ENCODE measurements around the gene CLTCL1. TPM values are rescaled to one million over a fixed set of nuclear protein-coding genes. Genes with fewer than 3 reads are reported as not detected.

Gene CLTCL1
- total RNA-seq, 2 donors from 2014 or later: 12.1 to 26.2 TPM

DNA sequence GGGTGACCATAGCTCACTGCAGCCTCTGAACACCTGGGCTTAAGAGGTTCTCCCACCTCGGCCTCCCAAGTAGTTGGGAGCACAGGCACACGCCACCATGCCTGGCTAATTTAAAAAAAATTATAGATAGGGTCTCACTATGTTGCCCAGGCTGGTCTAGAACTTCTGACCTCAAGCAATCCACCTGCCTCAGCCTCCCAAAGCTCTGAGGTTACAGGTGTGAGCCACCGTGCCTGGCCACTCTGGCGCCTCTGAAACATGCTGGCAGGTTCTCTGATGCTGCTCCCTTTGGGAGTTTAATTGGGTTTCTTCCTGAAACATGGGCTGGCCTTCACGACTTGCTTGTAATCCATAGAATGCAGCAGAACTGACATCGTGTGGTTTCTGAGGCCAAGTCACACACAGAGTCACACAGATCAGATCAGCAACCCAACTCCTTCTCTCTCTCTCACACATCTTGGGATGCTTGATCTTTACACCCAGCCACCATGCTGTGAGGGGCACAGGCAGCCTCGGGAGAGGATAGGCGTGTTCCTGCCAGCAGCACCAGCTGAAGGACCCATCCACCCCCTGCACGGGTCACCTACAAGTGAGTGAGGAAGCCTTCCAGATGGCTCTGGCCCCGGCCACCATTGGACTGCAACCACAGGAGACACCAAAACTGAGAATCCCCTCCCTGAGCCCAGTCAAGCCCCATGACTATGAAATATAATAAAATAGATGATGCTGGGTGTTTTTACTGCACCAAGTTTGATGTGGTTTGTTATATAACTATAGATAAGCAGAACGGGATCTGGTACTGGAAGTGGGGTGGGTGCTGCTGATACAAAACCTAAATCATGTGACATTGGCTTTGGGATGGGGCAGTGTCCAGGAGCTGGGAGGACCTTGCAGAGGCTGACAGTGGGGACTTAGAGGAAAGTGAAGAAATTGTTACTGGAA, 138.3 kb downstream of the CLTCL1 start:
- peaks cover 3% of the 10 kb centered on the region for H3K4me1 ChIP-seq (replicated peaks)
- DNase-seq (ENCODE audit: low spot score): no peak
- H3K27ac ChIP-seq: no peak overlapping the region
- no peak for TF ChIP-seq POLR2AphosphoS5 (IDR thresholded peaks at IDR 0.05)
- TF ChIP-seq POLR2A (IDR thresholded peaks at IDR 0.05): no peak
- TF ChIP-seq, protein P1, sequence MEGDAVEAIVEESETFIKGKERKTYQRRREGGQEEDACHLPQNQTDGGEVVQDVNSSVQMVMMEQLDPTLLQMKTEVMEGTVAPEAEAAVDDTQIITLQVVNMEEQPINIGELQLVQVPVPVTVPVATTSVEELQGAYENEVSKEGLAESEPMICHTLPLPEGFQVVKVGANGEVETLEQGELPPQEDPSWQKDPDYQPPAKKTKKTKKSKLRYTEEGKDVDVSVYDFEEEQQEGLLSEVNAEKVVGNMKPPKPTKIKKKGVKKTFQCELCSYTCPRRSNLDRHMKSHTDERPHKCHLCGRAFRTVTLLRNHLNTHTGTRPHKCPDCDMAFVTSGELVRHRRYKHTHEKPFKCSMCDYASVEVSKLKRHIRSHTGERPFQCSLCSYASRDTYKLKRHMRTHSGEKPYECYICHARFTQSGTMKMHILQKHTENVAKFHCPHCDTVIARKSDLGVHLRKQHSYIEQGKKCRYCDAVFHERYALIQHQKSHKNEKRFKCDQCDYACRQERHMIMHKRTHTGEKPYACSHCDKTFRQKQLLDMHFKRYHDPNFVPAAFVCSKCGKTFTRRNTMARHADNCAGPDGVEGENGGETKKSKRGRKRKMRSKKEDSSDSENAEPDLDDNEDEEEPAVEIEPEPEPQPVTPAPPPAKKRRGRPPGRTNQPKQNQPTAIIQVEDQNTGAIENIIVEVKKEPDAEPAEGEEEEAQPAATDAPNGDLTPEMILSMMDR (IDR thresholded peaks at IDR 0.05): no peak
- no peak overlapping the region for H3K4me3 ChIP-seq
- no peaks in the 10 kb centered on the region for H3K36me3 ChIP-seq
- H3K9me3 ChIP-seq: no peaks in the 10 kb centered on the region
- WGBS: 57% methylated on average over 11 of the region's 11 CpGs
- intact Hi-C loops (cut with DNase I): no loop called here
- H3K27me3 ChIP-seq (replicated peaks; ENCODE audit: insufficient read depth): peaks cover 11% of the 10 kb centered on the region

DNA sequence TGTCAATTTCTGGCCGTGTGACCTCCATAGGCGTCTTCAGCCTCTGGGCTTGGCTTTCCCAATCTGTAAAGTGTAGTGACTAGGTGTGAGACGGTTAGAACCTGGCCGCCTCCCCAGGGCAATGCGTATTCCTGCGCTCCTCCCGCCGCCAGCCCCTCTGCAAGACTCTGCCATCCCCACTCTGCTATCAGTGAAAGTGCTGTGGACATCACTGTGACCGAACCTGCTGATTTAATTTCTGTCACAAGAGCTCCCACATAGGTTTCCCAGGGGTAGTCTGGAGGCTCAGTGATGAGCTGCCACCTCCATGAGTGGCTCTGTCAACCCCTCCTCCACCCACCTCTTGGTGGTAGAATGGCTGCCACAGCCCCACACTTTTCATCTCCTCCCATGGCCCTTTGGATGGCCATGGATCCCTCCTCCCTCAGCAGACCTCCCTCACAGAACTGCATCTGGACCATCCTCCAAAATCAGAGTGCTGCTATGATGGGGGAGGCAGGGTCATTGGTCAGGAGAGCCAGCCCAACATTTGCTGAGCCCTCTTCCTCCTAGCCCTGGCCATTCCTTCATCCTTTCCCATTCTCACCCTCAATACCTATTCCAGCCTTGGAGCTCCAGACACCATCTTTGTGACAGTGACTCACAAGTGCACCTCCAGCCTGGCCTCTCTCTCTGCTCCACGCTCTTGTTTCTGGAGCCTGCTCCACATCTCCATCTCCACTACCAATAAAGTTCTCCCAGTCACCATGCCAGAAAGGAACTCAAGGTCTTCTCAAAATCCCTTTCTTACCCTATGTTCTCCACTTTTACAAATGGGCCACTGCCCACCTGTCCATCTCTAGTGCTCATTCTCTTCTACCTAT, 140.0 kb downstream of the CLTCL1 start:
- Histone ChIP-seq H3K27me3 (replicated peaks; ENCODE audit: insufficient read depth) (peaks cover 11% of the 10 kb centered on the region), H3K36me3 (no peaks in the 10 kb centered on the region), H3K9me3 (no peaks in the 10 kb centered on the region), H3K27ac (no peak overlapping the region), H3K4me3 (no peak overlapping the region), H3K4me1 (replicated peaks) (peaks cover 3% of the 10 kb centered on the region)
- WGBS: 66% methylated on average over 10 of the region's 10 CpGs
- no peak for TF ChIP-seq POLR2A (IDR thresholded peaks at IDR 0.05)
- TF ChIP-seq, protein P1 (IDR thresholded peaks at IDR 0.05): no peak
- no peak for TF ChIP-seq POLR2AphosphoS5 (IDR thresholded peaks at IDR 0.05)
- intact Hi-C loops (cut with DNase I): no loop called here
- no peak for DNase-seq (ENCODE audit: low spot score)

DNA sequence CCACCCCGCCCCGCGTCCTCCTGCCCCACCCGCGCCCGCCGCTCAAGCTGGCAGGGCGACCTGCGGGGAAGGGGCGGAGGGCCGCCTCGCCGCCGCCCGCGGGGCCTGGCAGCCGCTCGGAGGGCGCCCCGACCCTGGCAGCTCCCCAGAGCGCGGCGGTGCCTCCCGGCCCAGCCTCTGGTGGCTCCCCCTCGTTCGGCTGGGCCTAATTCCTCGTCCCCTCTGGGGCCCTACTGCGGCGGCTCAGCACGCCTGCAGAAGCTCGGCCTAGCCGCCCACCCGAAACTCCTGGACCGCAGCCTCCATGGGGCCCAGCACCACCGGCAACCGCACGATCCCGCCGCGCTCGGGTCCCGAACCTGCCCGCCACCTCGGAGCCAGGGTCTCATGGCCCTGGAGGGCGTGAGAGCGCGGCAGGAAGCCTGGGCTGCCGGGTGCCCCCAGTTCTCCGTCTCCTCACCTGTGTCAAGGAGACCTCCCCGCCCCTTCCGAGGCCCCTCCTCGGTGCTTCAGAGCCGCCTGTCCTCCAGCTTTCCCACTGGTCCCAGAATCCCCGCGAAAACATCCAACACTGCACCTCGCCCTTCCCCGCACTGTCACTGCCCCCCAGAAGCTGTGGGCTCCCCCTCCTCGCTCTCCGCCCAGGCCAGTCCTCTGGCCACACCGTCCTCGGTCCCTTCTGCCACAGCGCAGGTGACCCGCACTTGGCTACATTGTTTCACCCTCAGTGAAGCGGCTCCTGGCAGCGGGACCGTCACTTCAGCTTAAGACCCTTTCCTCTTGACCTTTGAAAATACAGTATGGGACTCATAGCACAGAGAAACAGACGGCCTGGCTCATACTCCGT, 140.8 kb downstream of the CLTCL1 start:
- intact Hi-C loops (cut with DNase I): no loop called here
- no peak overlapping the region for H3K4me3 ChIP-seq
- WGBS: 12% methylated on average over 39 of the region's 68 CpGs
- no peak for DNase-seq (ENCODE audit: low spot score)
- no peaks in the 10 kb centered on the region for H3K36me3 ChIP-seq
- TF ChIP-seq POLR2A (IDR thresholded peaks at IDR 0.05): no peak
- TF ChIP-seq, protein P1 (IDR thresholded peaks at IDR 0.05): no peak
- H3K4me1 ChIP-seq (replicated peaks): peaks cover 3% of the 10 kb centered on the region
- no peaks in the 10 kb centered on the region for H3K9me3 ChIP-seq
- peaks cover 11% of the 10 kb centered on the region for H3K27me3 ChIP-seq (replicated peaks; ENCODE audit: insufficient read depth)
- no peak overlapping the region for H3K27ac ChIP-seq

DNA sequence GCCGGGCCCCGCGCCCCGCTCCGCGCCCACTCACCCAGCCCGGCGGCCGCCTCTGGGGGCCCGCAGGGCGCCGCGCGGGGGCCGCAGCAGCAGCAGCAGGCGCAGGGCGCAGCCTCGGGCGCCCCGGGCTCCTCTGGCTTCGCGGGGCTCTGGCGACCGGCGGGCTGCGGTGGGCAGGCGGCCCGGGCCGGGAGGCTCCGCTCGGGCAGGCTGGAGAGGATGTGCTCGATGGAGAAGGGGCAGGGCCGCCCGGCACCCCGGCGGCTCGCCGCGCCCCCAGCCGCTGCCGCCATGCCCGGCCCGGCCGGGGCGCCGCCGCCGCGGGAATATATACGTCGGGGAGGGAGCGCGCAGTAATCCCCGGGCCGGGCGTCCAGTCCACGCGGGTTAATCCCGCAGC, 141.5 kb downstream of the CLTCL1 start, which contains the start of gene GSC2:
GSC2 (minus strand) TSS at position 302 of the 400 bp plus-strand sequence; CDS start at position 293, 9 bp downstream.
- peaks cover 11% of the 10 kb centered on the region for H3K27me3 ChIP-seq (replicated peaks; ENCODE audit: insufficient read depth)
- under 1% methylated on average over 21 of the region's 59 CpGs for WGBS
- intact Hi-C loops (cut with DNase I): loop anchor here (5.0 to 10.0 kb wide), 2 partner anchors 325 to 482 kb away; partner anchors contain the start of genes CDC45 and UFD1

More for the DNA sequence above, 141.5 kb downstream of the CLTCL1 start, which contains the start of gene GSC2:
- H3K36me3 ChIP-seq: no peaks in the 10 kb centered on the region
- no peak for DNase-seq (ENCODE audit: low spot score)
- H3K9me3 ChIP-seq: no peaks in the 10 kb centered on the region
- peaks cover 3% of the 10 kb centered on the region for H3K4me1 ChIP-seq (replicated peaks)
- no peak within 1 kb of the TSS for H3K27ac ChIP-seq
- H3K4me3 ChIP-seq: peak within 1 kb of the TSS in 1 of 2 donors; percentile 15
- TF ChIP-seq, protein P1 (IDR thresholded peaks at IDR 0.05): no peak
- TF ChIP-seq POLR2A (IDR thresholded peaks at IDR 0.05) (no peak), POLR2AphosphoS5 (IDR thresholded peaks at IDR 0.05) (no peak)

Data from prostate gland (tissue), 2 donors.